ENCODE results near the gene CAPZA1.
A peak's percentile ranks its signal among the peaks of the same experiment; 100 is the strongest.

Gene CAPZA1

DNA sequence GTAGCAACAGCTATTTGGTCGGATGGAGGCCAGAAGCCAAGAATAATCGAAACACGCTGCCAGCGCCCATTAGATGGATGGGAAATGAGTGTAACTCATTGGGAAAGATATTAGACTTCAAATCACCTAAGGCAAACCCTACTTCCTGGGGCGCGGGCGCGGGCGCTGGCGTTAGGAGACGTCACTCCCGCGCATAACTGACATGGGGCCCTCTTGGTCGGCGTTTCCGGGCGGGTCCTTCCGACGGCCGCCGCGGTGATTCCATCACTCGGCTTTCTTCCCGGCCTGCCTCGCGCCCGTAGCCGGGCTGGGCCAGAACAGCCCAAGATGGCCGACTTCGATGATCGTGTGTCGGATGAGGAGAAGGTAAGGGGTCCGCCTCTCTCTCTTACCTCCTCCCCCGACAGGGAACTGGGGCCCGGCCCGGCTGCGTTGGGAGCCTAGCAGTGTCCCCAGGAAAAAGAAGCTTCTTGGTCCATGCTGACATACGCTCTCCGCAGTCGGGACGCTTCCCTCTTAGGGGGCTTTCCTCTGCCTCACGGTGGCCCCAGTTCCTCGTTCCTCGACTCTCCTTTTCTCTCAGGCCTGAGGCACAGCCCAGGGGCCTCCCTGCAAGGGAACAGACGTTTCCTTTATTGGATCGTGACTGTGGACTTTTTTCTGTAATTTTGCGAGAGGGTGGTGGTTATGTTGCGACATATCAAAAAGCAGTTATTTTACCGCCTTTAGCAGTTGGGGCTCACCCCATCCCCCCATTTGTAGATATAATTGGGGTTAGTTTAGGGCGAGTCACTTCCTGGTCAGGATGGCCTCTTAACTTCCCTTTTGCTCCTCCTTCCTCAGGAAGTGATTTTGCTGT, at the start of gene CAPZA1:
Gene CAPZA1, plus strand, starts transcription at position 315 of the 859 bp plus-strand sequence. Its CDS starts 13 bp downstream, at position 328.
- peak; percentile 95 to 97 for DNase-seq
- TF ChIP-seq POLR2A (IDR thresholded peaks at IDR 0.05; ENCODE audit: low read length), result peak; percentile 97
- TF ChIP-seq GATA1 (IDR thresholded peaks at IDR 0.05; ENCODE audit: low read depth, low read length), result no peak

GRCh38 chr1:112575154-112575804, 44.4 kb upstream of the CAPZA1 start:
- peak; percentile 54 to 75 for DNase-seq
- TF ChIP-seq POLR2A (IDR thresholded peaks at IDR 0.05; ENCODE audit: low read length), result no peak
- no peak for TF ChIP-seq GATA1 (IDR thresholded peaks at IDR 0.05; ENCODE audit: low read depth, low read length)

GRCh38 chr1:112576240-112576639, 43.4 kb upstream of the CAPZA1 start:
- TF ChIP-seq POLR2A (IDR thresholded peaks at IDR 0.05; ENCODE audit: low read length) (no peak), GATA1 (IDR thresholded peaks at IDR 0.05; ENCODE audit: low read depth, low read length) (no peak)
- DNase-seq, result no peak

GRCh38 chr1:112579801-112580510, 39.7 kb upstream of the CAPZA1 start:
- TF ChIP-seq POLR2A (IDR thresholded peaks at IDR 0.05; ENCODE audit: low read length), result no peak
- DNase-seq, result no peak

GRCh38 chr1:112581586-112582192, 37.9 kb upstream of the CAPZA1 start:
- no peak for DNase-seq
- TF ChIP-seq GATA1 (IDR thresholded peaks at IDR 0.05; ENCODE audit: low read depth, low read length) (no peak), POLR2A (IDR thresholded peaks at IDR 0.05; ENCODE audit: low read length) (no peak)

GRCh38 chr1:112583366-112583765, 36.3 kb upstream of the CAPZA1 start:
- DNase-seq, result peak in 1 of 2 experiments; percentile 30
- TF ChIP-seq POLR2A (IDR thresholded peaks at IDR 0.05; ENCODE audit: low read length), result no peak
- TF ChIP-seq GATA1 (IDR thresholded peaks at IDR 0.05; ENCODE audit: low read depth, low read length), result no peak

DNA sequence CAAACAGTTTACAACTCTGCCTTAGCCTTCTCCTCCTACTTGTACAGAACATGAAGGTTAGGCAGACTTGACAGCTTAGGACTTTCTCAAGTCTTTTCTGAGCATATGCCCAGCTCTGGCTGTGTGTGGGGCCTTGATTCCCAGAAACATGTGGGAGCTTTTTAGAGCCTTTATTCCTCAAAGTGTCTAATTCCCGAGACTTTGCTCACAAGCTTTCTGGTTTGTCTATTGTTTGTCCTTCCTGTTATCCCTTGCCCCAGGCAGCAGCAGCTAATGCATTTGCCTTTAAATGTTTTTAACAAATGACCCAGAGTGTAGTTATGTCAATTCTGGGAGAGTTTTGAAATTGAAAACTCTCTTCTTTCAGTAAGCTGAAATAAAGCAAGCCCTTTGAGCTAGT, 29.9 kb upstream of the CAPZA1 start:
- TF ChIP-seq GATA1 (IDR thresholded peaks at IDR 0.05; ENCODE audit: low read depth, low read length) (no peak), POLR2A (IDR thresholded peaks at IDR 0.05; ENCODE audit: low read length) (no peak)
- DNase-seq, result no peak

- peak in 1 of 2 experiments; percentile 7 for DNase-seq
- no peak for TF ChIP-seq POLR2A (IDR thresholded peaks at IDR 0.05; ENCODE audit: low read length)
- TF ChIP-seq GATA1 (IDR thresholded peaks at IDR 0.05; ENCODE audit: low read depth, low read length), result no peak
These were observed 25.3 kb upstream of the CAPZA1 start for GRCh38 chr1:112594208-112594876.

- DNase-seq, result no peak
- TF ChIP-seq POLR2A (IDR thresholded peaks at IDR 0.05; ENCODE audit: low read length) (no peak), GATA1 (IDR thresholded peaks at IDR 0.05; ENCODE audit: low read depth, low read length) (no peak)
These were observed 20.2 kb upstream of the CAPZA1 start for GRCh38 chr1:112599477-112599876.

DNA sequence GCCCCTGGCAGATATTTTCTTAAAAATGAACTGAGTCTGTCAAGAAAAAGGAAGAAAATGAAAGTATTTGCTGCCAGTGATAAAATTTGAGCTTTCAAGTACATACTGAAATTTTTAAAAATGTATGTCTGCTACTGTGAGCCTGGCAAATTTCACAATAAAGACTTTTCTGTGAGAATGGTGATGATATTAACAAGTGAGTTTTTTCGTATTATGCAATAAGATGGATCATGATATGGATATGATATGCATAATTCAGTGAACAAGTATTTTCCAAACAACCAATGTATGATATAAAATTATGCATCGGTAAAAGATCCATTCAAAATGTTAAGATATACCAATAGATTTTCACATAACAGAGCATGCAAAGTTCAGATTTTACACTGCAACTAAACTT, 16.6 kb upstream of the CAPZA1 start:
- TF ChIP-seq POLR2A (IDR thresholded peaks at IDR 0.05; ENCODE audit: low read length), result no peak
- no peak for TF ChIP-seq GATA1 (IDR thresholded peaks at IDR 0.05; ENCODE audit: low read depth, low read length)
- DNase-seq, result no peak

DNA sequence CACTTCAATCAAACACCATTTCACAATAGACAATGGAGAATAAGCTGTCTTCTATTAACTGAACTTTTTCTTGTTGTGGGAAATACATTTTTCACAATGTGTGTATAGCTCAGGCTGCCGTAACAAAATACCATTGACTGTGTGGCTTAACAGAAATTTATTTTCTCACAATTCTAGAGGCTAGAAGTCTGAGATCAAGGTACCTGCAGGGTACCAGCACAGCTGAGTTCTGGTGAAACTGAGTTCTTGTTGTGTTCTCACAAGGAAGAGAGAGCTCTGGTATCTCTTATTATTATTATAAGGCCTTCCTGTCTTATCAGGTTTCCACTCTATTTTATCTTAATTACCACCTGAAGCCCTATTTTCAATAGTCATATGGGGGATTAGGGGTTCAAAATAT, 16.1 kb upstream of the CAPZA1 start:
- no peak for DNase-seq
- TF ChIP-seq POLR2A (IDR thresholded peaks at IDR 0.05; ENCODE audit: low read length) (no peak), GATA1 (IDR thresholded peaks at IDR 0.05; ENCODE audit: low read depth, low read length) (no peak)

DNA sequence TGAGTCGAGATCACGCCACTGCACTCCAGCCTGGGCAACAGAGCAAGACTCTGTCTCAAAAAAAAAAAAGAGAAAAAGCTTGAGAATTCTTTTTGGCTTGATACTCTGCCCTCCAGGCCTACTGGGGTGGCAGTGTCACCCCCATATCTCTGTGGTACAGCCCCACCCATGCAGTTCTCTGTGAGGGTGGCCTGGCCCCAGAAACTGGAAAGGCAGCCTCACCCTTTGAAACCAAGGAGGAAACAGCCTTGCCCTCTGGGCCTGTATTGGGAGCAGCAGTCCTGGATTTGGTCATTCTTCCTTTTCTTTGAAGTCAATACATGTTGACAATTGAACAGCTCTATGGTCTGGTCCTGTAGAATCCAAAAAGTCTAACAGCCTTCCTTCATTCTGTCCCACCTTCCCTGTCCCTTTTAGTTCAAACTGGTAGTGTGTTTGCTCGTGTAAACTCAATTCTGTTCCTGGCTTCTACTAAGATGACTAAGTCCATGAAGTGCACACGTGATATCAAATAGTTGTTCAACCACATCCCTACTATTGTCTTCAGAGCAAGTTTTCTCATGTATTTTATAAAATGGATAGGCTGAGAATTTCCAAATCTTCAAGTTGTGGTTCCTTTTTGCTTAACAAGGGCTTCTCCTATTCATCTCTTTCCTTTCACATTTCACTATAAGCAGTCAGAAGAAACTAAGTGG, 13.9 kb upstream of the CAPZA1 start:
- DNase-seq, result peak in 1 of 2 experiments; percentile 12
- TF ChIP-seq POLR2A (IDR thresholded peaks at IDR 0.05; ENCODE audit: low read length) (no peak), GATA1 (IDR thresholded peaks at IDR 0.05; ENCODE audit: low read depth, low read length) (no peak)

Measured in erythroblast (primary cell).